Esophagus muscularis mucosa (tissue), 3 donors: ENCODE data around the gene ATP2A1.

Source experiments
- POLR2A ChIP-seq: fragments of 450-650 bp; IDR thresholded peaks from one replicate; pipeline ENCODE4 v1.6.1; 2017; ENCODE audit warnings: antibody characterized with exemption, moderate library complexity, mild to moderate bottlenecking, low read depth
- TF ChIP-seq, protein P1 (sequence below), 3 experiments: fragments of 200-600 bp in 2 of 3; fragments of 450-650 bp in 1 of 3; sonication (generic) in 2 of 3; IDR thresholded peaks; one replicate each; pipeline ENCODE4 v1.5.1; 2017 to 2019; ENCODE audit warnings: antibody characterized with exemption in 3 of 3, mild to moderate bottlenecking in 2 of 3, moderate library complexity in 1 of 3

- TF ChIP-seq, protein P1, sequence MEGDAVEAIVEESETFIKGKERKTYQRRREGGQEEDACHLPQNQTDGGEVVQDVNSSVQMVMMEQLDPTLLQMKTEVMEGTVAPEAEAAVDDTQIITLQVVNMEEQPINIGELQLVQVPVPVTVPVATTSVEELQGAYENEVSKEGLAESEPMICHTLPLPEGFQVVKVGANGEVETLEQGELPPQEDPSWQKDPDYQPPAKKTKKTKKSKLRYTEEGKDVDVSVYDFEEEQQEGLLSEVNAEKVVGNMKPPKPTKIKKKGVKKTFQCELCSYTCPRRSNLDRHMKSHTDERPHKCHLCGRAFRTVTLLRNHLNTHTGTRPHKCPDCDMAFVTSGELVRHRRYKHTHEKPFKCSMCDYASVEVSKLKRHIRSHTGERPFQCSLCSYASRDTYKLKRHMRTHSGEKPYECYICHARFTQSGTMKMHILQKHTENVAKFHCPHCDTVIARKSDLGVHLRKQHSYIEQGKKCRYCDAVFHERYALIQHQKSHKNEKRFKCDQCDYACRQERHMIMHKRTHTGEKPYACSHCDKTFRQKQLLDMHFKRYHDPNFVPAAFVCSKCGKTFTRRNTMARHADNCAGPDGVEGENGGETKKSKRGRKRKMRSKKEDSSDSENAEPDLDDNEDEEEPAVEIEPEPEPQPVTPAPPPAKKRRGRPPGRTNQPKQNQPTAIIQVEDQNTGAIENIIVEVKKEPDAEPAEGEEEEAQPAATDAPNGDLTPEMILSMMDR (IDR thresholded peaks at IDR 0.05), result no peak
- no peak for TF ChIP-seq POLR2A
These were observed 32.6 kb upstream of the ATP2A1 start for GRCh38 chr16:28845761-28846079.
